ENCODE data around the gene PTPRN2.

The PTPRN2 gene

DNA sequence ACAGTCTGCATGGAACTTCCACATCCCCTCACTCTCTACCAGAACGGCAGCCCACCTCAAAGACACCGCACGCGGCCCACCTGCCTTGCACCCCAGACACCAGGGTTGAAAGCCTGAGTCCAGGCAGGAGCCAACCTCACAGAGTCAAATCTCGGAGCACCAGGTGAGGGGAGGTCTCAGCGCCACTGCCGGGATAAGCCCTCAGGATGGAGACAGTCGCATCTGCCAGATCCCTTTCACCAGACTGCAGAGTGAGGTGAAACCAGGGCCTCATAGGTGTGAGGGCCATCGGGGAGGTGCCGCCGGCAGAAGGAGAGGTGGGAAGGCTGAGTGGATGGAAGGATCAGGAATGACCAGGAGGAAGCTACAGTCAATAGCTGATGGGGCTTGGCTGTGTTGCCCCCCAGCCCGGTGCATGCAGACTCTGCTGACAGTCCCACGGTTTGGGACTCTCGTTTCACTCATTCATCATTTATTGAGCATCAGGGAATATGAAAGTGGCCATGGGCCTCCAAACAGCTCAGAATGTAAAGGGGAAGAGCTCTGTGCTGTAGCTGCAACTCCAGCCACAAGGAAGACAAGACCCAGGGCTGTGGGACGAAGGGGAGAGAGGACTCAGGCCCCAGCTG is 315.0 kb downstream of the PTPRN2 start:
- DNase-seq: no peak

DNA sequence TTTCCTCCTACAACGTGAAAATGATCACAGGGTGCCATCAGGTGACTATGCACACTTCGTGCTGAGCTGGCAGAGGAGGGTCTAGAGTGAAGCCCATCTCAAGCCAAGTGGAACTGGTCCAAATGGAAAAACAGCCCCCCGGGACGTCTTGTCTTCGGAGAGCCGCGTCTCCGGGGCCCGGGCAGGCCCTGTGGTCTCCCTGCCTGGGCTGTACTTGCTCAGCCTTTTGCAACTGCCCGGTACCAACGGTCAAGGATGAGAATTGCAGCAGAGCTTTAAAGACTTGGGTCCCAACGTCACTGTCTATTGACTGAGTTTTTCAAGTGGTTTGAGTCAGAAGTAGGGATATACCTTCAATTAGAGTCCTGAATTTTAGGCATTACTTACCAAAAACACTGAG is 315.5 kb downstream of the PTPRN2 start:
- DNase-seq: no peak

DNA sequence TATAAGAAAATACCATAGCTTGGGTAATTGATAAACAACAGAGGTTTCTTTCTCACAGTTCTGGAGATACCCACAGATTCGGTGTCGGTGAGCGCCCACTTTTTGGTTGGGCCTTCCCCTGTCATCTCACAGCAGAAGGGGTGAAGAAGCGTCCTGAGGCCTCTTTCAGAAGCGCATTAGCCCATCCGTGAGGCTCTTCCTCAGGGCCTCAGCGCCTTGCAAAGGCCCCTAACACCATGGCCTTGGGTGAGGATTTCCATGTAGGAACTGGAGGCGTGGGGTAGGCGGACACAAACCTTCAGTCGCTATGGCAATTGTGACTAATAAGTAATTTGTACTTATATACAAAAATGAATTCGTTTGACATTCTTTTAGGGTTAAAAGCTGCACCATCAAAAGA is 316.0 kb downstream of the PTPRN2 start:
- no peak for DNase-seq

DNA sequence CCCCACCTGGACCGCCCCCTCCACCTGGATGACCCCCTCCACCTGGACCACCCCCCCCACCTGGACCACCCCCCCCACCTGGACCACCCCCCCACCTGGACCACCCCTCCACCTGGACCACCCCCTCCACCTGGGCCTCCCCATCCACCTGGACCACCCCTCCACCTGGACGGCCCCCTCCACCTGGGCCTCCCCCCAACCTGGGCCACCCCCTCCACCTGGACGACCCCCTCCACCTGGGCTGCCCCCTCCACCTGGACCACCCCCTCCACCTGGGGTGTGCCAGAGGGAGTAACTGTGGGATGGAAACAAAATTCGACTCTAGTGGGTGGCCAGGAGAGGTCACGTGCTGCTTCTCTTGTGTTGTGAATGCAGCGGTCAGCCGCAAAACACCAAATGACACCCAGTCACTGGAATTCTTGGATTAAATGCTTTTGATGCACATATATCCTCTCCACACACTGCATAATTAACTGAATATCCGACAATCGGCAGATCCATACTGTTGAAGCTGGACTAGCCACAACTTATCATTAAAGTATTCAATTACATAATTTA is 316.7 kb downstream of the PTPRN2 start:
- no peak for DNase-seq

DNA sequence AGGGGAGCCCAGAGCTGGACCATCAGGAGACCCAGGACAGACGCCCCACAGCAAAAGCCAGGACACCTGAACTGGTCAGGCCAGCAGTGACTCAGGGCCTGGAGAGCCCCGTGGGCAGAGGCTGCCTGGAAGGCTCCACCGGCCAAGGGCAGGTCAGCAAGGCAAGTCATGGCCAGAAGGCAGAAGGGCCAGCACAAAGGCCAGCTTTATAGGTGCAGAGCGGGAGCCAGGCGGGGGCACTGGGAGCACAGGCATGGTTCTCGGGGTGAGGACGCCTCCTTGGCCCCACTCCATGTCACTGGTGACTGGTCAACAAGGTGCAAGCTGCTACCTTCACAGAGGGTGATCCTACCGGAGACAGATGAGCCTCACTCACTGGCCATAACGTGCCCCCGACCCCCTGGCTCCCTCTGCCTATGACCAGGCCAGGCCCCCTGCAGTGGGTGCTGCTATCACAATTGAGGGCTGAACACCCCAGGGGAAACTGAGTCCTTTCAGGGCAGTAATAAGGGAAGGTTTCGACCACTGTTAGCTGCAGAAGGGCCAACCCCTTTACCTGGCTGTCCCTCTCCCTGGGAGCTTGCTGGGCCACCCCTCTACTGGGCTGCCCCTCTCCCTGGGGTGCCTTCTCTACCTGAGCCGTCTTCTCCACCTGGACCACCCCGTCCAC is 317.4 kb downstream of the PTPRN2 start:
- no peak for DNase-seq

DNA sequence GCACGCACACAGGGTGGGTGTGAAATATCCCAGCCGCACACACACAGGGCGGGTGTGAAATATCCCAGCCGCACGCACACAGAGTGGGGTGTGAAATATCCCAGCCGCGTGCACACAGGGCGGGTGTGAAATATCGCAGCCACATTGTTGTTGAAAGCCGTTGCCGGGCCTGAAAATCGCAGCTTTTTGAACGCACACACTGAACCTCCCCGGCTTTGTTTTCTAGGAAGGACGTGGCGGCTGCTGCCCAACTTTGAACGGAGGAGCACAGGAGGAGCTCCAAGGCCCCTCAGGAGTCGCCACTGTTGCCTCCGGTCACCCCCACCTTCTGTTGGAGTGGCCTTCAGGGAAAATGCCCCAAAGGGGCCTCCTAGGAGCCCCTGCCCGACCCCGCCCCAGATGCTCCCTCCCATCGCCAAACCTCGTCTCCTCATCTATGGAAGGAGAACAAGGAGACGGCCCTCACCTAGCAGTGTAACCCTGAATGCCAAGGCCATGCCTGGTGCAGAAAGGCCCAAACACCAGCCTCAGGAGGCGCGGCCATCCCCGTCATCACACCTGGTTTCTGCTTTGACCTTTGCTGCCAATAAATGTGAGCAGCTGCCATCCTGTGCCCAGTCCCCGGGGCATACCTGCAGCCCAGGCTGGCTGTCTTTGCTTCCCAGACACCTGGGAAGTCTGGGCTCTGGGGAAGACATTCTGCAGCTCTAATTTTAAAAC is 318.6 kb downstream of the PTPRN2 start:
- no peak for DNase-seq

DNA sequence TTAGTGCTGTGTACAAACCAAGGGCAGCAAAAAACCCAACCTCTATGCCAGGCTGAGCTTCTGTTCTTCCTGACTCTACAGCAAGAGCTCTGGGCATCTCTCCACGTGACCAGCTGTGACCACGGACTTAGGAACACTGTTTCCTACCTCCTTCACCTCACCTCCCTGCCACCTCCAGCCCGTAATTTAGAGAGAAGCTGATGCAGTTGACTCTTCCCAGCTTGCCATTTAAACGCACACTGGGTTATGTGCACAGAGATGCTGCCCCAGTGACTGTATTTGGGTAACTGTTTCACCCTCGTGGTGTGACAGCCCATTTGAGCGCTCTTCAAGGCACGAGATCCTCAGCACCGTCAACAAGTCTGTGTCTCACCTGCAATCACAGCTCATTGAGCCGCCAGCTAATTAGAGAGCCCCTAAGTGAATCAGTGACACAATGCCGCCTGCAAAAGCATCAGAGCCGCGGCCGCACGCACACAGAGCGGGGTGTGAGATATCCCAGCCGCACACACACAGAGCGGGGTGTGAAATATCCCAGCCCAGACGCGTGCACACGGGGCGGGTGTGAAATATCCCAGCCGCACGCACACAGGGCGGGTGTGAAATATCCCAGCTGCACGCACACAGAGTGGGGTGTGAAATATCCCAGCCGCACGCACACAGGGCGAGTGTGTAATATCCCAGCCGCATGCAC is 319.7 kb downstream of the PTPRN2 start:
- no peak for DNase-seq

DNA sequence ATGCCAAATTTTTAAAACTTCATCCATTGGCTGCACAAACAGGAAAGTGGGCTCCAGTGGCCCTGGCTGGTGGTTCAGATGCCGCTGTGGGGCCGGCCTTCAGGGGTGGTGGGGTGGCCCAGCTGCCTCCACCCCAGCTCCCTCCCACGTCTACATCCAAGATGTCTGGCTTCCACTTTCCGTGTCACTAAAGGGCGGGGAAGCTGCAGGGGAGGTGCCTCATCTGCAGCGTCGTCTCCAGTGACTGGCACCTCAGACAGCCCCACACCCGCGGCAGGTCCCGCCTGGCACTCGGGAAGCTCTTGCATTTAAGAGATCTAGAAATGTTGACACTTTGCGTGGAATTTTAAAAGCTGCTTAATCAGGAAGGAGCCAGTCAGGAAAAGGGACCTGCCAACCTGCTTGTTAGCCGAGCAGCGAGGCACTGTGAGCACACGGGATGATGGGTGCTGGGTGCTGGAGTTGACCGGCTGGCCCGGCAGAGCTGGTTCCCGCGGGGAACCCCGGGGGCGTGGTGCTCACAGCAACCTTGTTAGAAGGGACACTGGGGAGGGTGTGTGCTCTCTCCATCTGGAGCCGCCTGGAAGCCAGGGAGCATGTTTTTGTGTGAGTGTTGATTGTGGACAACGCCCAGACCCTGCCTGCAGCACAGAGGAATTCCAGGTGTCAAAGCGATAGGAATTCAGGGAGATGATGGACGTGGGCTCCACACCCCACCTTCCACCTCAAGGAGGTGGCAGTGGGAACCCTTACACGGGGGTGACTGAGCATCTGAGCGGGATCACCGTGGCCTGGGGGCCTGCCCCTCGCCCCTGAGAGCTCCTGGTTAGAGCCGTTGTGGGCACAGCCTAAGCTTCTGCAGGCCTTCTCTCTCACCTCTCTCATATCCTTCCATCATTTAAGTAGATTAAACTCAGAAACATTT is 320.5 kb downstream of the PTPRN2 start:
- DNase-seq: no peak

DNA sequence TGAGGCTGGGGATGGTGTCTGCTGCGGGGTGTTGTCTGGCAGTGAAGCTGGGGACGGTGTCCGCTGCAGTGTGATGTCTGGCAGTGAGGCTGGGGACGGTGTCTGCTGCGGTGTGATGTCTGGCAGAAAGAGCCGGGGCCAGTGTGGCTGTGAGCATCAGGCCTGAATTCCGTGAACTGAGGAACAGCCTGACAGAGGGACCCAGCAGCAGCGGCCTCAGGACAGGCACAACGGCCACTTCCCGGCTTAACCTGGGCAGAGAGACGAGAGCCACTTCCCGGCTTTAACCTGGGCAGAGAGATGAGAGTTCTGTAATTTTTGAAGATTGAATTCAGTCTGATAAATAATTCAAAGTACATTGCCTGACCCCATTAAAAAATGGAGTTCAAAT is 321.2 kb downstream of the PTPRN2 start:
- no peak for DNase-seq

DNA sequence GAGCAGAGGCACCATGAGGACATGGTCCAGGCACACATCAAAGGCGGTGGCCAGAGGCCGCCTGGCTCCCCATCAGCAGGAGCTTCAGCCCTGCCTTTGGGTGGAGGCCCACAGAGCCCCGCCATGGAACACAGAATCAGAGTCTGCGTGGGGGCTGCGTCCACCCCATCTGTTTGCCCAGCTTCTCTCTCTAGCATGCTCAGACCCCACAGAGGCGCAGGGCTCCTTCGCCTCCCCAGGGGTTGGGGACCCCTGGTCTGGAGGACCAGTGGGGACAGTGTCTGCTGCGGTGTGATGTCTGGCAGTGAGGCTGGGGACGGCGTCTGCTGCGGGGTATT is 321.9 kb downstream of the PTPRN2 start:
- DNase-seq: no peak

DNA sequence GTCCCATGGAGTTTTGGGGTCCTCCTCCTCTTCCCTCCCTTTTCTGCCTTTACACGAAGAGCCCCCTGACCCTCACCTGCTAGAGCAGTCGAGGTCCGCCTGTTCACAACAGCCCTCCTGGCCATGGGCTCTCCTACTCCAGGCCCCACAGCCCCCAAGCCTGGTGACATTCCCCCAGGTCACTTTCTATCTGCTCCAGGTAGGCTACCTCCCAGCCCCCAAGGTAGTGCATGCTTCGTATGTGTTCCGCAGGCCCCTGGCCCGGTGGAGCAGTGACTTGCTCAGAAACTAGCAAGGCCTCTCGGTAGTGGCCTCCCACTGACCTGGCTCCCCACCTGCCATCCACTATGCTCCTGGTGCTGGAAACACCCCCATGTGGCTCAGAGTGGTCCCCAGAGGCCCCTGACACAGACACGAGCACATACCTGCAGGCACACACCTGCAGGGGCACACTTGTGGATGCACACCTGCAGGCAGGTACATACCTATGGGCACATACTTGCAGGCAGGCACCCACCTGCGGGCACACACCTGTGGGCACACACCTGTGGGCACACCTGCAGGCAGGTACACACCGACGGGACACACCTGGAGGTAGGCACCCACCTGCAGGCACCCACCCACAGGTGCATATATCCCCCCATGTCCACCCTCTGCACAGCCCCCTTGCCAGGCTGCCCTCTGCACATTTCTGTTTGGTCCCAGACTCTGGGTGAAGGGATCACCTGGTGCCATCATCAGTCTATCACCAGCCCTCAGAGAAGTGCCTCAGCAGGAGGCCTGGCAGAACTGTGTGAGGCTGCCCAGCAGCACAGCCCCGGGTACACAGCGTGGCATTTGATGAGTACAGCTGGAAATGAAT is 322.5 kb downstream of the PTPRN2 start:
- DNase-seq: no peak

DNA sequence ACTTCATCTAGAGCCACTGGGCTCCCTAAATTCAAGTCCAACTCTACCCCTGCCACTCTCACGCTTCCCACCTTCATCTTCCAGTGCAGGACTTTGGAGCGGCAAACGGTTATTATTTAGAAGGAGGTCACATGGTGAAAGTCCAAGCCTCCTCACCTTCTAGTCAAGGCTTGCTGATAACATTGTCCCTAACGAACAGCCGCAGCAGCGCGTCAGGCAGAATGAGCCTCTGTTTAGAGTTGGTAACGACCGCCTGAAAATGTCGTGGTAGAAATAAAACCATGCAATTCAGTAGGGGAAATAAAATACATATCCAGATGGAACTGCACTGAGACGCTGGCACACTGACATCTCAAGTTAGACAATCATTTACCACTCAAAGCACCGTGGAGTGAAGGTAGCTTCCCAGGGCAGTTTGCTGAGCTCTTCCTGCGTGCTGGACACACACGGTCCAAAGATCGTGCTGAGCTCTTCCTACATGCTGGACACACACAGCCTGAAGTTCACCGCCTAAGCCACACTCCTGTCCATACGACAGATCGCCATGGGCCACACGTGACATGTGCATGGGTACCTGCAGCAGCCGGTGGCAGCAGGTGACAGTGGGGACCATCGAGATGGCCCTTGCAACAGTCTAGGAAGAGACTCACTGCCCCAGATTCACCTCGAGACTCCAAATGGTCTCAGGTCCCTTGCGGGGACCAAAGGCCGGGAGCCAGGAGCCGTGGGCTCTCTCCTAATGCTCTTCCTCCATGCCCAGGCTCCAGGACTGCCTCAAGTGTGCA is 323.5 kb downstream of the PTPRN2 start:
- no peak for DNase-seq

DNA sequence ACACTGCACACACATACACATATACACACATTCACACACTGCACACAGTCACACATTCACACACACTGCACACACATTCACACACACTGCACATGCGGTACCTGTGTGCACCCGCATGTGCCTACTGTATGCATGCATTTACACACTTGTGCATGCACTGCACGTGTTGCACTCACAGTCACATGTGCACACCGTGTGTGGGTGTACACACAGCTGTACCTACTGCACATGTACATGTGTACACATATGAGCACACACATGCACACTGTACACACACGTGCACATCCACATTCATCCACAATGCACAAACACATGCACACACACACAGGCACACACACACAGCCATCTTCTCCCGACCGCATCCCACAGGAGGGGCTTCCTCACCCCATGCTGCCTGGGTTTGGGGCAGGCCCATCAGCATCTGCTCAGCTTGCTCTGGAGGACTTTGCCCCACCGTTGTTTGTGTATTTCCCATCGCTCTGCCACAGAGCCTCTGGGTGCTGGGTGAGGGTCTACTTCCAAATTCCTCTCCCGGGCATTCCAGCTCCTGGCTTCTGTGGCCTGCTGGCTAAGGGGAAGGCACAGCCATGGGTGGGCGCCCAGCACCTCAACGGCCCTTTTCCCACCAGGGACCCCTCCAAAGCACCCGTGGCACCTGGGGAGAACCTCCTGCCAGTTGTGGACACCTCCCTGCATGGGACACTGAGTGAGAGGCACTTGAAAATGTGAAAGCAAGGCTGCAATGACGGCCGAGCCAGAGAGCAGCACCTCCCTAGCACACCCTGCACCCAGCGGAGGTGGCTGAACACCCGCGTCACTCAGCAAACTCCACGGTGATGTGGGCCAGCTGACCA is 324.3 kb downstream of the PTPRN2 start:
- no peak for DNase-seq

DNA sequence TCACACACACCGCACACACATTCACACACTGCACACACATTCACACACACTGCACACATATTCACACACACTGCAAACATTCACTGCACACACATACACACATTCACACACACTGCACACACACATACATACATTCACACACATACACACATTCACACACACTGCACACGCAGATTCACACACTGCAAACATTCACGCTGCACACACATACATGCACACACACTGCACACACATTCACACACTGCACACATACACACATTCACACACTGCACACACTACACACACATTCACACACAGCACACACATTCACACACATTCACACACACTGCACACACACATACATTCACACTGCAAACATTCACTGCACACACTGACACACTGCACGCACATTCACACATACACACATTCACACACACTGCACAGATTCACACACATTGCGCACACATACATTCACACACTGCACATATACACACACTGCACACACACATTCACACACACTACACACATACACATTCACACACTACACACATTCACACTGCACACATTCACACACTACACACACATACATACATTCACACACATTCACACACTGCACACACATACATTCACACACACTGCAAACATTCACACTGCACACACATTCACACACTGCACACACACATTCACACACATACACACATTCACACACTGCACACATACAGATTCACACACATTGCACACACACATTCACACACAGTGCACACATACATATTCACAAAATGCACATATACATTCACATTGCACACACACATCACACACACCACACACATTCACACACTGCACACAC is 325.1 kb downstream of the PTPRN2 start:
- DNase-seq: no peak

DNA sequence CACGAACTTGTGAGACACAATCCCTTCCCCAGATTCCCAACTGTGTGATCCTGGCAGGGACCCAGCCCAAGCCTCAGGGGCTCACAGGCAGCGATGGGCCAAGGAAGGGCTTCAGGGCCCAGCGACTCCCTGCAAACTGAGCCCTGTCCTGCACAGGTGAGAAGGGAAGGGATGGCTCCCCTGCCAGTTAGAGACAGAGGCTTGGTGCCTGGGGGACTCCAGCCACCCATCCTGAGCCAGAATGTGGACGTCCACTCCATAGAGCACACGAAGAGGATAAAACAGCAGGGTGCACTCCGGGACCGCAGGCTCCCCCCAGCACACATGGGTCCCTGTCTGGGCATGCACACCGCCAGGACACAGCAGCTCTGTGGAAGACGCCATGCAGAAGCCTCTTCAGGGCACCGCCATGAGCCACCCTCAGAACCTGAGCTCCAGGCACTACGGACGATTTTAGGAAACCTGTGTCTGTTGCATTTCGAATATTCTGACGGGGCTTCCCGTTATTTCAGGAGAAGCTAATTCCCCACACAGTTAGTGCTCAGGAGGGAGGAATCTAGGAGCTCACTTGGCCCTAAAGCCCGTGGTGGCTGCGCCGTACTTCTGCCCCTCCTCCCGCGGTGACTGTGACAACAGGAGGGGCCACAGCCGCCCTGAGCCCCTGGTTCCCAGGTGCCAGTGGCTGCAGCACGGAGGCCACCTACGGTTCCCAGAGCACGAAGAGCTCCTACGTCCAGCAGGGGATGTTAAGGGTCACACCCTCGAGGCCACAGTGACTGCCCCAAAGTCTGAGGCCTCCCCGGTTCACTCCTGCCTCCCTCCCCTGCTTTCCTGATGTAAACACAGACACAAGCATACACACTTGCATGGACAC is 326.0 kb downstream of the PTPRN2 start:
- DNase-seq: no peak

DNA sequence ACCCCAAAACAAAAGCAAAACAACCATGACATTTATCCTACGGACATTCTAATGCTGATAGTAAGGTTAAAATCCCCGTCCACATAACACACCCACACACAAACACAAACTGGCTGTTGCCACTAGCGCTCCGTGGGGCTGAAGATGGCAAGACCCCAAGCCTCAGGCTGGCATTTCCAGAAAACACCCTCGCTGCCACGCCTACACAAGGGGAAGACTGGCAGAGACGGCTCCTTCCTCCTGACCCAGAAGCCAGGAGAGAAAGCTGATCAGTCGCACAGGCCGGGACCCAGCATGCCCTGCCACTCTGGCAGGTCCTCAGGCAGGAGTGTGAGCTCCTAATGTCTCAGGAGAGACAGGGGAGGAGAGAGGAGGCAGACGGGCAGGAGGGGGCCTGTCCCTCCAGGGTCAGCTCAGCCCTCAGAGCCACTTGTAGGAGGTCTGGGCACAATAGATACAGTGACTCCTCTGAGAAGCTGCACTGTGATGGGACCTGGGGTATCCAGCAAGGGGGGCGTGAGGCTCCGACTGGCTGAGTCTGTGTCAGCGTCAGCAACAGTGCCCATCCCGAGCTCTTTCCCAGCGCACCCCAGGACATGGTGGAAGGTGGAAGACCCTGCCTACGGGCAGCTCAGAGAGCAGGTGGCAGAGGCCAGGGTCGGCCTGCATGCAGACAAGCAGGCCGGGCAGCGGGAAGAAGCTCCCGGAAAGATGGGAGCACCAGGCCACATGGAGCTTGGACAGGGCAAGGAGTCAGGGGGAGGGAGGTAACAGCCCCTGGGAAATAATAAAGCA is 326.9 kb downstream of the PTPRN2 start:
- DNase-seq: no peak
